ENCODE data around the gene BNC2. TPM values are rescaled to one million over a fixed set of nuclear protein-coding genes. Genes with fewer than 3 reads are reported as not detected.
"Not testable (repeated sequence)": the region's sequence is repeated elsewhere in the genome, so short reads cannot be mapped to it uniquely, and the experiment has no call there.

The BNC2 gene
- total RNA-seq (2014; rRNA removed; shearing (Covaris generic)), result 1.6 and 4.9 TPM in 2 replicates

- peak within 1 kb of the TSS; percentile 61 for H3K4me3 ChIP-seq
- no peaks in the 10 kb centered on the region for H3K36me3 ChIP-seq
- peaks cover 11% of the 10 kb centered on the region for H3K4me1 ChIP-seq (replicated peaks)
- peak within 1 kb of the TSS; percentile 39 for H3K27ac ChIP-seq
- H3K27me3 ChIP-seq (replicated peaks), result no peaks in the 10 kb centered on the region
- H3K9me3 ChIP-seq (replicated peaks), result no peaks in the 10 kb centered on the region
- DNase-seq (ENCODE audit: low read depth in 1 of 2, low spot score in 2 of 2), result peak; percentile 38 to 47
Observed at GRCh38 chr9:16870596-16871335, at the start of gene BNC2. Gene BNC2 (minus strand): TSS chr9:16870670. CDS start chr9:16870648, 22 bp downstream.

- no peak overlapping the region for H3K27ac ChIP-seq
- no peak overlapping the region for H3K4me3 ChIP-seq
- DNase-seq (ENCODE audit: low read depth in 1 of 2, low spot score in 2 of 2), result no peak
- no peaks in the 10 kb centered on the region for H3K9me3 ChIP-seq (replicated peaks)
- H3K4me1 ChIP-seq (replicated peaks), result peaks cover 14% of the 10 kb centered on the region
- H3K36me3 ChIP-seq, result no peaks in the 10 kb centered on the region
- H3K27me3 ChIP-seq (replicated peaks), result no peaks in the 10 kb centered on the region
Observed at GRCh38 chr9:16918920-16919319, 48.5 kb upstream of the BNC2 start.

- Histone ChIP-seq H3K36me3 (no peaks in the 10 kb centered on the region), H3K9me3 (replicated peaks) (no peaks in the 10 kb centered on the region)
Observed at GRCh38 chr9:16915126-16915831, 44.8 kb upstream of the BNC2 start.

GRCh38 chr9:16912197-16912596, 41.7 kb upstream of the BNC2 start:
- Histone ChIP-seq H3K27ac (no peak overlapping the region), H3K27me3 (replicated peaks) (no peaks in the 10 kb centered on the region), H3K36me3 (no peaks in the 10 kb centered on the region), H3K4me1 (replicated peaks) (no peaks in the 10 kb centered on the region), H3K9me3 (replicated peaks) (no peaks in the 10 kb centered on the region), H3K4me3 (no peak overlapping the region)
- DNase-seq (ENCODE audit: low read depth in 1 of 2, low spot score in 2 of 2), result no peak

More at GRCh38 chr9:16915126-16915831, 44.8 kb upstream of the BNC2 start:
- no peak for DNase-seq (ENCODE audit: low read depth in 1 of 2, low spot score in 2 of 2)
- no peaks in the 10 kb centered on the region for H3K27me3 ChIP-seq (replicated peaks)
- H3K4me1 ChIP-seq (replicated peaks), result no peaks in the 10 kb centered on the region
- no peak overlapping the region for H3K4me3 ChIP-seq
- H3K27ac ChIP-seq, result no peak overlapping the region

- not testable (repeated sequence) for H3K9me3 ChIP-seq (replicated peaks); H3K4me1 ChIP-seq (replicated peaks); H3K27ac ChIP-seq; H3K4me3 ChIP-seq; H3K36me3 ChIP-seq; H3K27me3 ChIP-seq (replicated peaks); DNase-seq (ENCODE audit: low read depth in 1 of 2, low spot score in 2 of 2)
Observed at GRCh38 chr9:16908206-16908605, 37.7 kb upstream of the BNC2 start.

- Histone ChIP-seq H3K4me1 (replicated peaks) (no peaks in the 10 kb centered on the region), H3K36me3 (no peaks in the 10 kb centered on the region), H3K27ac (no peak overlapping the region), H3K27me3 (replicated peaks) (no peaks in the 10 kb centered on the region), H3K4me3 (no peak overlapping the region), H3K9me3 (replicated peaks) (no peaks in the 10 kb centered on the region)
- no peak for DNase-seq (ENCODE audit: low read depth in 1 of 2, low spot score in 2 of 2)
Observed at GRCh38 chr9:16904655-16905054, 34.2 kb upstream of the BNC2 start.

- no peak overlapping the region for H3K27ac ChIP-seq
- no peak for DNase-seq (ENCODE audit: low read depth in 1 of 2, low spot score in 2 of 2)
- no peaks in the 10 kb centered on the region for H3K9me3 ChIP-seq (replicated peaks)
- no peaks in the 10 kb centered on the region for H3K27me3 ChIP-seq (replicated peaks)
- no peak overlapping the region for H3K4me3 ChIP-seq
- no peaks in the 10 kb centered on the region for H3K4me1 ChIP-seq (replicated peaks)
- H3K36me3 ChIP-seq, result no peaks in the 10 kb centered on the region
Observed at GRCh38 chr9:16901590-16901989, 31.1 kb upstream of the BNC2 start.

- H3K36me3 ChIP-seq, result no peaks in the 10 kb centered on the region
- H3K4me1 ChIP-seq (replicated peaks), result no peaks in the 10 kb centered on the region
- no peak overlapping the region for H3K27ac ChIP-seq
- no peaks in the 10 kb centered on the region for H3K27me3 ChIP-seq (replicated peaks)
- H3K9me3 ChIP-seq (replicated peaks), result no peaks in the 10 kb centered on the region
- H3K4me3 ChIP-seq, result no peak overlapping the region
- peak in 1 of 2 experiments; percentile 2 for DNase-seq (ENCODE audit: low read depth in 1 of 2, low spot score in 2 of 2)
Observed at GRCh38 chr9:16899606-16900005, 29.1 kb upstream of the BNC2 start.

- H3K36me3 ChIP-seq, result no peaks in the 10 kb centered on the region
- H3K4me1 ChIP-seq (replicated peaks), result no peaks in the 10 kb centered on the region
- H3K27me3 ChIP-seq (replicated peaks), result no peaks in the 10 kb centered on the region
- H3K4me3 ChIP-seq, result no peak overlapping the region
- no peak overlapping the region for H3K27ac ChIP-seq
- H3K9me3 ChIP-seq (replicated peaks), result no peaks in the 10 kb centered on the region
- no peak for DNase-seq (ENCODE audit: low read depth in 1 of 2, low spot score in 2 of 2)
Observed at GRCh38 chr9:16898464-16898863, 28.0 kb upstream of the BNC2 start.

GRCh38 chr9:16888594-16888993, 18.1 kb upstream of the BNC2 start:
- Histone ChIP-seq H3K9me3 (replicated peaks) (no peaks in the 10 kb centered on the region), H3K27me3 (replicated peaks) (no peaks in the 10 kb centered on the region), H3K4me3 (no peak overlapping the region), H3K27ac (no peak overlapping the region), H3K4me1 (replicated peaks) (0 out of 2 replicates have a peak, but pooled peaks cover 4% of the 10 kb centered on the region), H3K36me3 (no peaks in the 10 kb centered on the region)
- no peak for DNase-seq (ENCODE audit: low read depth in 1 of 2, low spot score in 2 of 2)

GRCh38 chr9:16885931-16886330, 15.5 kb upstream of the BNC2 start:
- Histone ChIP-seq H3K9me3 (replicated peaks) (no peaks in the 10 kb centered on the region), H3K4me3 (no peak overlapping the region), H3K4me1 (replicated peaks) (0 out of 2 replicates have a peak, but pooled peaks cover 4% of the 10 kb centered on the region), H3K36me3 (no peaks in the 10 kb centered on the region), H3K27me3 (replicated peaks) (no peaks in the 10 kb centered on the region), H3K27ac (no peak overlapping the region)
- no peak for DNase-seq (ENCODE audit: low read depth in 1 of 2, low spot score in 2 of 2)

GRCh38 chr9:16884952-16885513, 14.6 kb upstream of the BNC2 start:
- no peak for DNase-seq (ENCODE audit: low read depth in 1 of 2, low spot score in 2 of 2)
- no peaks in the 10 kb centered on the region for H3K27me3 ChIP-seq (replicated peaks)
- no peaks in the 10 kb centered on the region for H3K36me3 ChIP-seq
- H3K27ac ChIP-seq, result no peak overlapping the region
- no peaks in the 10 kb centered on the region for H3K9me3 ChIP-seq (replicated peaks)
- 0 out of 2 replicates have a peak, but pooled peaks cover 4% of the 10 kb centered on the region for H3K4me1 ChIP-seq (replicated peaks)
- no peak overlapping the region for H3K4me3 ChIP-seq

- DNase-seq (ENCODE audit: low read depth in 1 of 2, low spot score in 2 of 2), result no peak
- Histone ChIP-seq H3K36me3 (no peaks in the 10 kb centered on the region), H3K9me3 (replicated peaks) (no peaks in the 10 kb centered on the region), H3K27me3 (replicated peaks) (no peaks in the 10 kb centered on the region), H3K4me3 (no peak overlapping the region), H3K27ac (no peak overlapping the region), H3K4me1 (replicated peaks) (0 out of 2 replicates have a peak, but pooled peaks cover 2% of the 10 kb centered on the region)
Observed at GRCh38 chr9:16884373-16884772, 13.9 kb upstream of the BNC2 start.

- Histone ChIP-seq H3K27ac (no peak overlapping the region), H3K36me3 (no peaks in the 10 kb centered on the region), H3K4me3 (no peak overlapping the region), H3K27me3 (replicated peaks) (no peaks in the 10 kb centered on the region), H3K4me1 (replicated peaks) (no peaks in the 10 kb centered on the region), H3K9me3 (replicated peaks) (no peaks in the 10 kb centered on the region)
- no peak for DNase-seq (ENCODE audit: low read depth in 1 of 2, low spot score in 2 of 2)
Observed at GRCh38 chr9:16883586-16883985, 13.1 kb upstream of the BNC2 start.

Measured in SJSA1 (cell line).